ENCODE results near the gene ANO7.

DNA sequence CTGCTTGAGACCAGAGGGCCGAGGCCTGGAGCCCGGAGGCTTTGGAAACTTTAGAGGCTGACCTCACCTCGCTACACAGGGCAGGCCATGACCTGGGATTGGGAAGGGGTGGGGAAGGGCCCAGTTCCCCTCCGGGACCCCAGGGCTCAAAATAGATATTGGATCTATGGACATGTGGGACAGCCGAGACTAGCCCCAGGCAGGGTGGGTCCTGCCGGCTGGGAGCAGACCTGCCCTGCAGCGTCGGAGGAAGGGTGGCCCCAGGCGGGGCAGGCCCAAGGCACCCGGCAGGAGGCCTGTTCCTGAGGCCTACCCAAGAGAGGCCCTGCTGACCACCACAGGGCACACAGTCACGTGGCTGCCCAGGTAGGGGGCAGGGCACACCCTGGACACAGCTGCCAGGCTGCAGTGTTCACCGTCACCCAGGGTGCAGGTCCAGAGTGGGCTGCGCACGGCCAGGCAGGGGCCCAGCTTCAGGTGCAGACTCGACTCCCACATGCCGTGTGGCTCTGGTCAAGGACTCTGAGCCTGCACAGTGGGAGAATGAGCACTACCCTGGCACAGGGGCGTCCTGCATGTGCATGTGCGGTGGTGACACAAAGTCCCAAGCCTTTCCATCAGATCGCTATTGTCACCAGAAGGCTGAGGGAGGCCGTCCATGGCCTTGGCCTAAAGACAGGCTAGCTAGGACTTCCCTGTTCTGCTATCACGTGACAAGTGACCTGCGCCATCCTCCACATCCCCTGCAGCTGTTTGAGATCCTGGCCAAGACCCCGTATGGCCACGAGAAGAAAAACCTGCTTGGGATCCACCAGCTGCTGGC is 13.2 kb downstream of the ANO7 start:
- TF ChIP-seq, protein P1, sequence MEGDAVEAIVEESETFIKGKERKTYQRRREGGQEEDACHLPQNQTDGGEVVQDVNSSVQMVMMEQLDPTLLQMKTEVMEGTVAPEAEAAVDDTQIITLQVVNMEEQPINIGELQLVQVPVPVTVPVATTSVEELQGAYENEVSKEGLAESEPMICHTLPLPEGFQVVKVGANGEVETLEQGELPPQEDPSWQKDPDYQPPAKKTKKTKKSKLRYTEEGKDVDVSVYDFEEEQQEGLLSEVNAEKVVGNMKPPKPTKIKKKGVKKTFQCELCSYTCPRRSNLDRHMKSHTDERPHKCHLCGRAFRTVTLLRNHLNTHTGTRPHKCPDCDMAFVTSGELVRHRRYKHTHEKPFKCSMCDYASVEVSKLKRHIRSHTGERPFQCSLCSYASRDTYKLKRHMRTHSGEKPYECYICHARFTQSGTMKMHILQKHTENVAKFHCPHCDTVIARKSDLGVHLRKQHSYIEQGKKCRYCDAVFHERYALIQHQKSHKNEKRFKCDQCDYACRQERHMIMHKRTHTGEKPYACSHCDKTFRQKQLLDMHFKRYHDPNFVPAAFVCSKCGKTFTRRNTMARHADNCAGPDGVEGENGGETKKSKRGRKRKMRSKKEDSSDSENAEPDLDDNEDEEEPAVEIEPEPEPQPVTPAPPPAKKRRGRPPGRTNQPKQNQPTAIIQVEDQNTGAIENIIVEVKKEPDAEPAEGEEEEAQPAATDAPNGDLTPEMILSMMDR (IDR thresholded peaks at IDR 0.05) = no peak
- no peak for TF ChIP-seq POLR2A (IDR thresholded peaks at IDR 0.05)
